ENCODE data around the gene SMIM1. TPM values are rescaled to one million over a fixed set of nuclear protein-coding genes. Genes with fewer than 3 reads are reported as not detected.
"Not testable (repeated sequence)": the region's sequence is repeated elsewhere in the genome, so short reads cannot be mapped to it uniquely, and the experiment has no call there.

SMIM1 gene, protein sequence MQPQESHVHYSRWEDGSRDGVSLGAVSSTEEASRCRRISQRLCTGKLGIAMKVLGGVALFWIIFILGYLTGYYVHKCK
- total RNA-seq (100 to 1,000 TPM in 2 of 4 donors, 10 to 100 TPM in 2; 44.2 to 120 (median 95.0) TPM), polyA plus RNA-seq (243 TPM)
- long read RNA-seq, donor 1, transcript SMIM1-204 (4 exons, 446 nt) = minor isoform, 9 of 40 reads
- long read RNA-seq, donor 1, transcript SMIM1-201 (4 exons, 547 nt) = major isoform, 27 of 40 reads
- long read RNA-seq, donor 1, partial matches to known transcripts = 4 of 40 reads
- long read RNA-seq, donor 1, other reads (novel, unspliced or antisense) = 0 of 40 reads
- long read RNA-seq, donor 2, transcript SMIM1-204 (4 exons, 446 nt) = major isoform, 17 of 38 reads
- long read RNA-seq, donor 2, partial matches to known transcripts = 8 of 38 reads
- long read RNA-seq, donor 2, other reads (novel, unspliced or antisense) = 9 of 38 reads
- long read RNA-seq, donor 3, partial matches to known transcripts = 3 of 6 reads
- long read RNA-seq, donor 3, other reads (novel, unspliced or antisense) = 0 of 6 reads
- long read RNA-seq, donor 4, transcript SMIM1-204 (4 exons, 446 nt) = major isoform, 18 of 43 reads
- long read RNA-seq, donor 4, partial matches to known transcripts = 21 of 43 reads
- long read RNA-seq, donor 4, other reads (novel, unspliced or antisense) = 2 of 43 reads

DNA sequence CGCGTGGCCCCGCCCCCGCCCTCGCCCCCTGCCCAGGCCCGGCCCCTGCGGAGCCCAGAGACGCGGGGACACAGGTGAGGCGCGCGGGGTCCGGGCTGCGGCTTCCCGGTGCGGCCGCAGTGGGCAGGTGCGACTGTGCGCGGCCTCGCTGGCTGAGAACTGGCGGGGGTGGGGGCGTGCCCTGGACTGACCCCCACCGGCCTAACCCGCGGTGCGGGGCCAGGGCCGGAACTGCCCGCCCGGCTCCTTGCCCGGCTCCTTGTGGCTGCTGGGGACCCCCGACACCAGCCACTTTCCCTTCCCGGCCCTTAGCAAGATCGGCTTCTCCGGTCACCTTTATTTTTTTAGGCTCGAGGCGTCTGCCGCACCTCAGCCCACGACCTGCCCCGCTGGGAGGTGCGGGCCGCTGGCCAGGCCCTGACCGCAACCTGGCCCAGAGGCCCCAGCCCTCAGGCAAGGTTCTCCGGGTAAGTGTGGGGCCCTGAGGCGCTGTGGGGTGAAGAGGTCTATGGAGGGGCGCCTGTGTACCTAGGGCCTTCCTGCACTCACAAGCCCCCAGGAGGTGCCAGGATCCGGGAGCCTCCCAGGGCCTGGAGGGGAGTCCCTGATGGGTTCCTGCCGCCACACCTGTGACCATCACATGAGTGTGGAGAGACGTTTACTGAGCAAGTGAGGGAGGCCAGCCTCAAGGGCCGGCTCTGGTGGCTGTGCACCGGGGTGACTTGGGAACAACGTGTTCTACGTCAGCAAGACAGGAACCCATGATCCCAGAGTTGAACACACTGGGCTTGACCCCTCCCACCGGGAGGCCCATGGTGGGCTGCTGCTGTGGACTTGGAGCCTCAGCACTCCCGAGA is at the start of gene SMIM1:
TSS of gene SMIM1 (plus strand) at position 35 of the 857 bp plus-strand sequence. CDS start 2,625 bp downstream, outside the sequence.
- H3K4me1 ChIP-seq (ENCODE audit: control insufficient read depth, insufficient read depth, low read length) = peaks cover 4% of the 10 kb centered on the region
- DNase-seq (peak in 1 of 3 donors; percentile 65), ATAC-seq (peak in 1 of 2 donors; percentile 2)
- 15% methylated on average over 55 of the region's 55 CpGs for WGBS
- peak within 1 kb of the TSS; percentile 24 for H3K27ac ChIP-seq (ENCODE audit: low read length)
- intact Hi-C loops (cut with DNase I) = no loop called here
- no peaks in the 10 kb centered on the region for H3K27me3 ChIP-seq (ENCODE audit: control insufficient read depth, insufficient read depth)
- no peaks in the 10 kb centered on the region for H3K9me3 ChIP-seq (ENCODE audit: control insufficient read depth, low read length)
- peak within 1 kb of the TSS; percentile 74 for H3K4me3 ChIP-seq (ENCODE audit: low read length)

DNA sequence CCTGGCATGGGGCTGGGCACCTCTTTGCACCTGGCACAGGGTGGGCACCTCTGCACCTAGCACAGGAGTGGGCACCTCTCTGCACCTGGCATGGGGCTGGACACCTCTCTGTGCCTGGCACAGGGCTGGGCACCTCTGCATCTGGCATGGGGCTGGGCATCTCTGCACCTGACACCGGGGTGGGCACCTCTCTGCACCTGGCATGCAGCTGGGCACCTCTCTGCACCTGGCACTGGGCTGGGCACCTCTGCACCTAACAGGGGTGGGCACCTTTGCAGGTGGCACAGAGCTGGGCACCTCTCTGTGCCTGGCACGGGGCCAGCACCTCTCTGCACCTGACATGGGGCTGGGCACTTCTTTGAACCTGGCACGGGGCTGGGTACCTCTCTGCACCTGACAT is 49.7 kb upstream of the SMIM1 start:
- no peak overlapping the region for H3K4me3 ChIP-seq (ENCODE audit: low read length)
- WGBS = 77% methylated on average over 3 of the region's 3 CpGs
- H3K27ac ChIP-seq (ENCODE audit: low read length) = no peak overlapping the region
- no peaks in the 10 kb centered on the region for H3K9me3 ChIP-seq (ENCODE audit: control insufficient read depth, low read length)
- intact Hi-C loops (cut with DNase I) = loop anchor here in 1 of 4 donors (10.0 kb wide), 1 partner anchor 158 kb away; no protein-coding TSS in a partner anchor
- H3K4me1 ChIP-seq (ENCODE audit: control insufficient read depth, insufficient read depth, low read length) = no peaks in the 10 kb centered on the region
- DNase-seq (no peak), ATAC-seq (no peak)
- H3K27me3 ChIP-seq (ENCODE audit: control insufficient read depth, insufficient read depth) = no peaks in the 10 kb centered on the region

DNA sequence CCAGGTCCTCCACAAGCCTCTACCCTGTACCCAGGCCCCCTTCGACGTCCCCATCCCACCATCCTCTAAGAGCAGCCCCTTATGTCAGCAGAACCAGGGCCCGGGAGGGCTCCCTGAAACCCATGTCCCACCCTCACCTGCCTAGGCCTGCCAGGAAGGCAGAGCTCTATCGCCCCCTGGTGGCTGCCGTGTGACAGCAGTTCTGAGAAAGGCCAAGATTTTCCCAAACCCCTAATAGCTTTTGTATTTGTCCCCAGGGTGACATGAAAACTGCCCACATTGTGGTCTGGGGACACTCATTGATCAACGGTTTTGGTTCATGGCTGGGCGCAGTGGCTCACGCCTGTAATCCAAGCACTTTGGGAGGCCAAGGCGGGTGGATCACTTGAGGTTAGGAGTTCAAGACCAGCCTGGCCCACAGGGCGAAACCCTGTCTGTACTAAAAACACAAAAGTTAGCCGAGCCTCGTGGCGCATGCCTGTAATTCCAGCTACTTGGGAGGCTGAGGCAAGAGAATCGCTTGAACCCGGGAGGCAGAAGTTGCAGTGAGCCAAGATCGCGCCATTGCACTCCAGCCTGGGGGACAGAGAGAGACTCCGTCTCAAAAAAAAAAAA is 48.0 kb upstream of the SMIM1 start:
- ATAC-seq = peak; percentile 35 to 36
- not testable (repeated sequence) for H3K27me3 ChIP-seq (ENCODE audit: control insufficient read depth, insufficient read depth)
- intact Hi-C loops (cut with DNase I) = loop anchor here in 1 of 4 donors (10.0 kb wide), 1 partner anchor 160 kb away; no protein-coding TSS in a partner anchor

DNA sequence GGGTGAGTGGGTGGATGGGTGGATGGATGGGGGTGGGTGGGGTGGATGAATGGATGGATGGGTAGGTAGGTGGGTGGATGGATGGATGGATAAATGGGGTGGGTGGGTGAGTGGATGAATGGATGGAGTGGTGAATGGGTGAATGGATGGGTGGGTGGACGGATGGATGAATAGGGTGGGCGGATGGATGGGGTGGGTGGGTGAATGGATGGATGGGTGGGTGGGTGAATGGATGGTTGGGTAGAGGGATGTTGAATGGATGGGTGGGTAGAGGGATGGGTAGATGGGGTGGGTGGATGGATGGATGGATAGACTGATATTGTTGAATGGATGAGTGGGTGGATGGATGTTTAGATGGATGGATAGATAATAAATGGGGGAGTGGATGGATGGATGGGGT is 47.2 kb upstream of the SMIM1 start:
- intact Hi-C loops (cut with DNase I) = loop anchor here in 1 of 4 donors (10.0 kb wide), 1 partner anchor 161 kb away; no protein-coding TSS in a partner anchor
- no peak for ATAC-seq

More for the DNA sequence above, 48.0 kb upstream of the SMIM1 start:
- not testable (repeated sequence) for H3K4me3 ChIP-seq (ENCODE audit: low read length); H3K4me1 ChIP-seq (ENCODE audit: control insufficient read depth, insufficient read depth, low read length); H3K27ac ChIP-seq (ENCODE audit: low read length); H3K9me3 ChIP-seq (ENCODE audit: control insufficient read depth, low read length)
- 40% methylated on average over 18 of the region's 18 CpGs for WGBS
- DNase-seq = peak; percentile 73 to 89 (median 88)

DNA sequence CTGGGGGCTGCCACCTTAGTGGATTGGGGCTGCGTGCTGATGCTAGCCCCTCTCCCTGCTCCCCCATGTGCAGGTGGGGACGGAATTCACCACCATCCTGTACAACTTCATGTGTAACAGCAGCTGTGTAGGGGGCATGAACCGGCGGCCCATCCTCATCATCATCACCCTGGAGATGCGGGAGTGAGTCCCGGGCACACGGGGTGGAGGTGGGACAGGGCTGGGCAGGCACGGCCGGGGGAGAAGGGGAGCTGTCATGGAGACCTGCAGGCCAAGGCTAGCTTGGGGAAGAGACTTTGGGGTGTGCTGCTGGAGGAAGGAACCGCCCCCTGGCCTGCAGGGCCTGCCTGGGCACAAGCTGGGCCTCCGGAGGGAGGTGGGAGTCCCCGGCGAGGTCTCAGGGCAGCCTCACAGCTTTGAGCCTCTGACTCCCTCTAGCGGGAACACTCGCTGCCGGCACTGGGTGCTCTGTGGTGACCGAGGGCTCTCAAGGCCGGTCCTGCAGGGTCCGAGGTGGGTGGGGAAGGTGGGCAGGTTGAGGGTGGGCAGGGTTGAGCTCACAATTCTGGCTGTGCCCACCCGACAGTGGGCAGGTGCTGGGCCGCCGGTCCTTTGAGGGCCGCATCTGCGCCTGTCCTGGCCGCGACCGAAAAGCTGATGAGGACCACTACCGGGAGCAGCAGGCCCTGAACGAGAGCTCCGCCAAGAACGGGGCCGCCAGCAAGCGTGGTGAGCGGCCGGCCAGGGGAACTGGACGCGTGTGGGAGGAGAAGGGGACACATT is 45.3 kb upstream of the SMIM1 start:
- Histone ChIP-seq H3K4me1 (ENCODE audit: control insufficient read depth, insufficient read depth, low read length) (no peaks in the 10 kb centered on the region), H3K27me3 (ENCODE audit: control insufficient read depth, insufficient read depth) (no peaks in the 10 kb centered on the region), H3K4me3 (ENCODE audit: low read length) (no peak overlapping the region), H3K9me3 (ENCODE audit: control insufficient read depth, low read length) (no peaks in the 10 kb centered on the region), H3K27ac (ENCODE audit: low read length) (no peak overlapping the region)
- intact Hi-C loops (cut with DNase I) = loop anchor here in 1 of 4 donors (10.0 kb wide), 1 partner anchor 162 kb away; no protein-coding TSS in a partner anchor
- no peak for DNase-seq
- ATAC-seq = peak in 1 of 2 donors; percentile 6
- WGBS = 54% methylated on average over 37 of the region's 37 CpGs

More for the DNA sequence above, 47.2 kb upstream of the SMIM1 start:
- Histone ChIP-seq H3K27ac (ENCODE audit: low read length) (no peak overlapping the region), H3K9me3 (ENCODE audit: control insufficient read depth, low read length) (no peaks in the 10 kb centered on the region), H3K27me3 (ENCODE audit: control insufficient read depth, insufficient read depth) (no peaks in the 10 kb centered on the region), H3K4me1 (ENCODE audit: control insufficient read depth, insufficient read depth, low read length) (no peaks in the 10 kb centered on the region), H3K4me3 (ENCODE audit: low read length) (no peak overlapping the region)
- WGBS = 94% methylated on average over 2 of the region's 2 CpGs
- DNase-seq = no peak

DNA sequence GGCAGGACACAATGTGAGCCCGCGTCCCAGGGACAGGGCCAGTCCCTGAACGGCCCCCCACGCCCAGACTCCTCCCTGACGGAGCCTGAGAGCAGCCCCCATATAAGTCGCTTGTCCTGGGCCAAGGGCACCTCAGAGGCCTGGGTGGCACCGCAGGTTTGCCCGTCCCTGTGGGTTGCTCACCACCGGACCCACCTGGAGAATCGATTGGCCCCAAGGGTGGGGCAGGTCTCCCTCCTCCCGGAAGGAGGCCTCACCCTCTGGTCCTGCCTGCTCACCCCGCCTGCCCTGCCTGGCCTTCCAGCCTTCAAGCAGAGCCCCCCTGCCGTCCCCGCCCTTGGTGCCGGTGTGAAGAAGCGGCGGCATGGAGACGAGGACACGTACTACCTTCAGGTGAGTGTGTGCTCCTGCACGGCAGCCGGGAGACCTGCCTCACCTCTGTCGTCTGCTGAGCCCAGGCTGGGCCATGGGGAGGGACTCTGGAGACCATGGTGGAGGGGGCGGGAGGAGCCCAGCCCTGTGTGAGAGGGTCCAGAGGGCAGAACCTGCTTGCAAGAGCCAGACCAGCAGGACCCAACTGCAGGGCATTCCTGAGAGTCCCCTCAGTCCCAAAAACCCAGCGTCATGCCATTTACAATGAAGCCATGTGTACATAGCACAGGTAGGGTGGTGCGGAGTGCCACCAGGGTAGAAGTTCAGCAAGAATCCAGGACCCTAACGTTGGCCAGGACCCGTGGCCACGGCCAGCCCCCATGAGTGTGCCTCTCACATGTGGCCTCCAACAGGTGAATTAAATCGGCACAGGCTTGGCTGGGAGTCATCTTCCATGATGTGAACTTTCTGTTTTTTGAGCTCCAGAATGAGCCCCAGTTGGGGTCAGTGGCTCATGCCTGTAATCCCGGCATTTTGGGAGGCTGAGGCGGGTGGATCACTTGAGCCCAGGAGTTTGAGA is 44.4 kb upstream of the SMIM1 start:
- no peaks in the 10 kb centered on the region for H3K27me3 ChIP-seq (ENCODE audit: control insufficient read depth, insufficient read depth)
- no peaks in the 10 kb centered on the region for H3K9me3 ChIP-seq (ENCODE audit: control insufficient read depth, low read length)
- 86% methylated on average over 31 of the region's 31 CpGs for WGBS
- ATAC-seq = no peak
- intact Hi-C loops (cut with DNase I) = loop anchor here in 1 of 4 donors (10.0 kb wide), 1 partner anchor 163 kb away; no protein-coding TSS in a partner anchor
- no peak overlapping the region for H3K4me3 ChIP-seq (ENCODE audit: low read length)
- H3K27ac ChIP-seq (ENCODE audit: low read length) = no peak overlapping the region
- DNase-seq = no peak
- no peaks in the 10 kb centered on the region for H3K4me1 ChIP-seq (ENCODE audit: control insufficient read depth, insufficient read depth, low read length)

DNA sequence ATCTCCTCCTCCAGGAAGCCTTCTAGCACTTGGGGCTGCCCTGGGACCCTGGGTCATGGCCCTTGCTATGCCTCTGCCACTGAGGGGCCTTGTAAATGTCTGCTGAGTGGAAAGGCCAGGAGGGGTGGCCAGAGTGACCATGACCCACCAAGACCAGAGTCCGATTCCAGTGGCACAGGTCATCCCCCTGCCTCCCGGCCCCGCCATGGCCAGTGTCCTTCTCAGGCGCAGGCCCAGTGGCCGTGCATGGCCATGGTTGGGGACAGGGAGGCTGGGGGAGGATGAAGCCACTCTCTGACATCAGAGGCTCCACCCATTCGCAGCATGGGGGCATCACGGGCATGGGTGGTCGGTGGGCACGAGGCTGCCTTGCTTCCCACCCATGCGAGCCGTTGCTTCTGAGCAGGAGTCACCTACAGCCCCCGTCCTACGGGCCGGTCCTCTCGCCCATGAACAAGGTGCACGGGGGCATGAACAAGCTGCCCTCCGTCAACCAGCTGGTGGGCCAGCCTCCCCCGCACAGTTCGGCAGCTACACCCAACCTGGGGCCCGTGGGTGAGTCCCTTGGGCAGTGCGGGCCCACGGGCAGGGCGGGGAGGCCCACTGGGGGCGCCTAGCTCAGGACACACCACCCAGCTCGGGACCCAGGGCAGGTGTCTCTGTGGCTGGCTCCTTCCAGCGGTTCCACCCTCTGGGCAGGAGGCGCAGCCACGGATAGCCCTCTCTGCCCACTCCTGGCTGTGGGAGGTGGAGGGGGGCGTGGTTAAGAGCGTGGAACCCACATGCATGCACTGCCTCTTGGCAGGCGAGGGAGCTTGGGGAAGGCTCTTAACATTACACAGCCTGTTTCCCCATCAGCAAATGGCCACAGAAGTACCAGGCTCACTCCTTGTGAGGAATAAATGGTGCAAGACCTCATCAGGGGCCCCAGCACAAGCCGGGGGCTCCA is 42.7 kb upstream of the SMIM1 start:
- DNase-seq = no peak
- Histone ChIP-seq H3K9me3 (ENCODE audit: control insufficient read depth, low read length) (no peaks in the 10 kb centered on the region), H3K4me1 (ENCODE audit: control insufficient read depth, insufficient read depth, low read length) (no peaks in the 10 kb centered on the region), H3K4me3 (ENCODE audit: low read length) (no peak overlapping the region), H3K27me3 (ENCODE audit: control insufficient read depth, insufficient read depth) (no peaks in the 10 kb centered on the region), H3K27ac (ENCODE audit: low read length) (no peak overlapping the region)
- intact Hi-C loops (cut with DNase I) = loop anchor here in 2 of 4 donors (10.0 kb wide), 2 partner anchors 155 to 165 kb away; no protein-coding TSS in a partner anchor
- no peak for ATAC-seq
- 79% methylated on average over 32 of the region's 32 CpGs for WGBS

DNA sequence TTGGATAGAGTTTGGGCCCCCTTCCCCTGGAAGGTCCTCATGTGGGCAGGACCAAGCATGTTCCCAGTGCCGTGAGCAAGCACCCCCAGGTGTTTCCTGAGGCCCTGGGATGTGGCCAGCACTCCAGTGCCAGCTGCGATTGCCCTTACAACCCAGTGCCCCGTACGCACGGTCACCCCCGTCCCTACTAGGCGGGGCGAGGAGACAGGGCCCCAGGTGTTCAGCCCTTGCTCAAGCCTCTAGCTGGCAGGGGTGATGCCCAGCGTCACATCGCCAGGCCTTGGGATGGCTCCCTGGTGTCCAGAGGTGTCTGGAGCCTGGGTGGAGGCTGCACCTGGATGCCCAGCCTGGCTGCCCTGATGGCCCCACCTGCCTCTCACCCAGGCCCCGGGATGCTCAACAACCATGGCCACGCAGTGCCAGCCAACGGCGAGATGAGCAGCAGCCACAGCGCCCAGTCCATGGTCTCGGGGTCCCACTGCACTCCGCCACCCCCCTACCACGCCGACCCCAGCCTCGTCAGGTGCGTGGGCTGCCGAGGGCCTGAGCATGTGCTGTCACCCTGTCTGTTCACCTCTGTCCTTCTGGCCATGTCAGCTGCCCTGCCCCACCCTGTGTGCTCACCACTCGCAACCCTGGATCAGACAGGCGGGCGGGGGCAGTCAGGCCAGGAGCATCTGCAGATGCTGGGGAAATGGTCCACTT is 41.9 kb upstream of the SMIM1 start:
- intact Hi-C loops (cut with DNase I) = loop anchor here in 1 of 4 donors (10.0 kb wide), 1 partner anchor 156 kb away; no protein-coding TSS in a partner anchor
- Histone ChIP-seq H3K27me3 (ENCODE audit: control insufficient read depth, insufficient read depth) (no peaks in the 10 kb centered on the region), H3K9me3 (ENCODE audit: control insufficient read depth, low read length) (no peaks in the 10 kb centered on the region), H3K27ac (ENCODE audit: low read length) (no peak overlapping the region), H3K4me1 (ENCODE audit: control insufficient read depth, insufficient read depth, low read length) (no peaks in the 10 kb centered on the region), H3K4me3 (ENCODE audit: low read length) (no peak overlapping the region)
- ATAC-seq (no peak), DNase-seq (no peak)
- 84% methylated on average over 25 of the region's 25 CpGs for WGBS

All from right cardiac atrium (tissue), 5 donors.